GM18499 (cell line): ENCODE measurements around the gene GALNT14.

ENCODE experiments used
- ATAC-seq: cut with Tn5 transposase; IDR thresholded peaks from one replicate; pipeline ENCODE4 v1.9.1; 2021; ENCODE audit warnings: moderate number of reproducible peaks; ENCODE audit not compliant: insufficient read depth, unreplicated experiment

The GALNT14 gene

DNA sequence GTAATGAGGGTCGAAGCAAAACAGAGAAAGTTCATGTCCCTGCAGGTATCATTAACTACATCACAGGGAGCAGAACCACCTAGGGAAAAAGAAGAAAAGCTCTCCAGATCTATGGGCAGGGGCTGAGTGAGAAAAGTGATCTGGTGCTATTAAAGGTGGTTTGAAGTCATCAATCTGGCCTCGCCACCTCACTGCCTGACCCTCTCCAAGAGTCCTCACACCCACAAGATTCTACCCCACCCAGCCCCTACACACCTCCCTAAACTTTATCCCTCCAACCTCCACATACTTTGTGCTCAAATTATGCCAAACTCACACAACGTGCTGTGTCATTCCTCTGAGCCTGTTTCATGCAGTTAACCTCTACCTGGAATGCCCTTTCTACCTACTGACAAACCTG lies 2.2 kb downstream of the GALNT14 start:
- no peak for ATAC-seq

DNA sequence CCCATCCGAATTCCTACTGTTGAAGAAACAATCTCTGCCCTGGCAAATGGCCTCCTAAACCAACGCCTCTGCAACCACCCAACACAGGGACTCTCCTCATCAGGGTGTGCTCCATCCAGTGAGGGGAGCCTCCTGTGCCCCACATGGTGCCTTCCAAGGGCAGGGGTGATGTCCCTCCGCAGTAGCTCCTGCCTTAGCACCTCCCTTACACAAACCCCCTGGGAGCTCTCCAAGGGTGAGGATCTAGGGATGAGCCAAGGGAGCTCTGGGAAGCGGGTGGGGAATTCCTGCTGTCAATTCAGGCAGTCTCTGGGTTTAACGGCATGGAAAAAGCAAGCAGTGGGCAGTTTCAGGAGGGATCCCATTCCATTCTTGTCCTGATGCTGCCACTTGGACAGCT lies 3.8 kb downstream of the GALNT14 start:
- ATAC-seq = no peak

DNA sequence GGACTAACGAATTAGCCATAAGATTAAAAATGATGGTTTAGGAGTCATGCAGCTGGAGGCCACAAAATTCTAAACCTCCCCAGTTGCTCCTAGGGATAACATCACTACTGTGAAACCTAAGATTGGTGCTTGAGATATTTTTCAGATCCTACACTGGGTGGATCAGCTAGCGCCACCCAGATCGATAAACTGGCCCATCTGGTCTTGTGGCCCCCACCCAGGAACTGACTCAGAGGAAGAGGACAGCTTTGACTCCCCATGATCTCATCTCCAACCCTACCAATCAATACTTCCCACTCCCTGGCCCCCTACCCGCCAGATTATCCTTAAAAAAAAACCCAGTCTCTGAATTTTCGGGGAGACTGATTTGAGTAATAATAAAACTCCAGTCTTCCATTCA lies 5.5 kb downstream of the GALNT14 start:
- no peak for ATAC-seq

DNA sequence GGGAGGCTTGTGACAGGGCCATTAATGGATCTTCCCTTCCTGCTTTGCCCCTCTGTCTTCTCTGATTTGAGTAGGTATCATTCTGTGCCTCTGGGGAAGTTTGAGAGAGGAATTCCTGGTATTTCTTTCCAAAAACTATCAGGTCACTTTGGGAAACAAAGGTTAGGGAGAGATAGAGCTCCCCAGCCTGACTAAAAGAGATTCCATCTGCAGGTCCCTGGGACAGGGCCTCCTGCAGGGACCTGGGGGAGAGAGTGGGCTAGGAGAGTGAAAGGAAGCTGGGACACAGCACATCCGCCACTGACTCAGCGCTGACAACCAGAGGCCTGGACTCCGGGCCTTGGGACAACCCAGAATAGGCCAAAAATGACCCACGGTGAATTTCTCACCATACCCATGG lies 6.4 kb downstream of the GALNT14 start:
- no peak for ATAC-seq

DNA sequence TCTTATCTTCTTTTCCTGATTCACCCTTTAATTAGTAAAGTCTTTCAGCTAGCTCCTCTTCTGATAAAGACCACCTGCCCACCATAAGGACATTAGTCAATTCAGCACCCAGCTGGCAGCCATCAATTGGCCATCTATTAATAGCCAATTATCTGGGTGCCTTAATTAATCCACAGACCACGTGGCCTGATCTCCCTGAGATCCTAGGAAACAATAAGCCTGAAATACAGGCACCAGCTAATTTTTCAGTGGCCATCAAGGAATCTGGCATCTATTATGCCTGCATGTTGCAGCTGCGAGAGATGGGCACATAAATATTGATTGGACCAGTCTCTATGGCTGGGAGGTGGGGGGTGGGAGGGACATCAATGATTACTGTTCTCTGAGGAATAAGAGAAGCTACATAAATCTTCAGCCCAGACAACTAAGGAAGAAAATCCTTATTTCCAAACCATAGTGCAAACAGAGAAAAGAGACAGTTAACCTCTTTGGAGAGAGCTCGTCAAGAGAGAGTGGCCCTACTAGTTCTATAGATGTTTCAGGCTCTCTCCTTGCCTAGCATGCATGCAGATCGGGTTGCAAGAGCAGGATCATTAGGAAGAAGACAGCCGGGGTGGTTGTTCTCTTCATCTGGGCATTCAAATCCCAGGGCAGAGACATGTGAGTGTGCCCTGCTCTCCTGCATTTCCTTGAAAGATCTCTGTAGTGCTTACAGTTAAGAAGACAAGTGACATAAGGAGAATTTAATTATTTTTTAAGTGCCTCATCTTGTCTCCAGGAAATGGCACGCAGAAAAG lies 8.7 kb downstream of the GALNT14 start:
- no peak for ATAC-seq

DNA sequence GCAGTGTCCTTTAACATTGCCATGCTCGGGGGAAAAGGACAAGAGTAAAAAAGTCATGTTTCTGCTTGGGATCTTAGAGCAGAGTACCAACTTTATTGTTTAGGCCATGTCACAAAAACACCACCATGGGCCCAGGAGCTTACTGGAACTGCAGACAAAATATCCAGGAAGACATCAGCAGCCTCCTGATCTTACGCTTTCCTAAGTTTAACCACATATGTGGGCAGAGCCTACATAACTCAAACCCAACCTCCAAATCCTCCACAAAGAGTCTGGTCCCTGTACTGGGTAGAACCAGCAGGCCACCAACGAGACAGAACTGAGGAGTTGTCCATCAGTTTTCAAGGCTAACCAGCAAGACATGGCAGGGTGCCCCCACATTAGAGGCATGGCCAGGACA lies 10.3 kb downstream of the GALNT14 start:
- no peak for ATAC-seq

DNA sequence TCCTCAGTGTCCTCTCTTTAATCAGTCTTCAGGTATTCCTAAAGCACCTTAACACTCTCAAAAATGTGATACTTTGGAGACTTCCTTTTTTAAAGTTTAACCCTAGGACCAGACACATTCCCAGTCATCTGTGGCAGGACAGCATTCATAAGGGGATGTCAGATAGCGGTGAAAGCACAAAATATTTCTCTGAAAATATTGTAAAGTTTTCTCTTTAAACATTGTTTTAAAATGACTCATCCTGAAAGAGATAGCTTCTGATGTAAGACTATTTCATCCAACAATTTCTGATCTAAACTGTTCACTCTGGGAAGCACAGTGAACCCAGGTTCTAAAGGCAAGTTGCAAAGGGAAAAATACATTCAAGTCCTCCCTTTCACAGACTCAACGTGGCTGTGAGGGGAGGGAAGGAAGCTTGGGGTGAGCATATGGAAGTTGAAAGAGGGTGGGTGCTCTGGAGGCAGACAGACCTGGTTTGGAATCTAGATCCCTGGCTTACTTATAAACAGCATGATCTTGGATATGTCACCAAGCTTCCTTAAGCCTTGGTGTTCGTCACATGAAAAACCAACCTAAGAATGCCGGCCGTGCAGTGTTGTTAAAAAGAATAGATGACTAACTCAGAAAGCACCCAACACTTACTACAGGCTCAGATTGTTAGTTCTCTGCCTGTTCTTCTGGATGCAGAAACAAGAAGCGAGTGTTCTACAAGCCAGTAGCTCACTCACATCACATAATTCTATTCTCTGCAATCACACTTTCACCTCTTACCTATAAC lies 12.1 kb downstream of the GALNT14 start:
- no peak for ATAC-seq

DNA sequence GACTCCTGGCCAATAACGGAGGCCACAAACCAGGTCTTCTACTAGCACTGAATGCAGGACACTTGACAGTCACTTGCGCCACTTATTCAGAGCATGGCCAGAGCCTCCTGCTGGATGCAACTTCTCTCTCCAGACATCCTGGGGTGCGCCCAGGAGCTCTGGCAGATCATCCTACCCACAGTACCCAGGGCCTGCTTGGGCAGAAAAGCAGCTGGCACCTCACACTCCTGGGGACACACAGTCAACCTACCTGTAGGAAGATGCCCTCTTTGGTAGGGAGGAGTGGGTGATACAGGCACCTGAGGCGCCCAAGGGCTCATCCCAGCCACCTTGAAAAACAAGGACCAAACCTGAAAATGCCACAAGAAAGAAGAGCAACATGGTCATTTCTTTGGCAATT lies 13.3 kb downstream of the GALNT14 start:
- ATAC-seq = no peak

DNA sequence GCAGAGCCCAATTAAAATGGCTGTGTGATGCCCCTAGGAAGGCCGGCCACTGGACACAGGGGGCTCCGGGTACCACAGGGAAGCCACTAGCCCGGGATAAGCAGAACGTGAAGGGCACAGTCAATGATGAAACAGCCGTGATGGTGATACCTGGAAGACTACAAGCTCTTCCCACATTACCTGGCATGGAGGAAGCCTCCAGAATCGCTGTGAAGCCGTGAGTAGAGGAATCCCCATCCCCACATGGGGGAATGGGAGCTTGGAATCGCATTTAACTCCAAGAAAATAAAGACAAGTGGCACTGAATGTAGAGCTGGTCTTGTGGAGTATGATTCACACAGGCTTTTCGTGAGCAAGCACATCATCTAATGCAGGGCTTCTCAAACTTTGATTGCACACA lies 16.1 kb downstream of the GALNT14 start:
- ATAC-seq = no peak

DNA sequence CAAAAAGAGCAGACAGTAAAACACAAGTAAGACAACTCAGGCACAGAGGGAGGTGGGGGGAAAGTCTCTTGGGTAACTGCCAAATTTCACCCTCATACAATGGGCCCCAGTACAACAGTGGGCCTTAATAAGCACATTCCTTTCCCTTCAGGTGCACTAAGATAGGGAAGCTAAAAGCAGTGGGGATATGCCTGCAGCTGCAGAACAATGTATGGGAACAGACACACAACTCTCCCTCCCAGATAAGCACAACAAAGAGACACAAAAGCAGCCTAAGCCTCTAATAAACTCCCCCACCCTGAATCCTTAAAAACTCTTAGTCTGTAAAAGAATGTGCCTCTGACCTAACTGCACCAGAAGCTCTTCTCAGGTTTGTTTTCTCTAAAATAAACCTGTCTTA lies 24.5 kb downstream of the GALNT14 start:
- ATAC-seq = no peak

DNA sequence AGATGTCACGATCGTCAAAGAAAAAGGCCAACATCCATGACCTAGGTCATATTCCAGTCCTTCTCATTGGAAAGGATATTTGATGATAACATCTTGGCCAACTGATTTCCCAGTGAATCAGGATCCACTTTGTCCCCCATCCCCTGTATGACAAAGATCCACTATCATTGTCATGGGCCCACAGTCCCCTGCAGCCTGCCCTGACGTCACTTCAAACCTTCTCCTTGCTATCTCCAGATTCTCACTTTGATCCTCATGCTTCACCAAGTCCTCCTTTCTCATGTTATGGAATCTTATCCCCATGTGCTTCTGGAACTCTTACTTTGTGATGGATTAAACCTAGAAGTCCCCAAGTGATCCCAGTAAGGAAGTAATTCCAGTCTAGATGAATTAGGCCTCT lies 25.7 kb downstream of the GALNT14 start:
- ATAC-seq = no peak

DNA sequence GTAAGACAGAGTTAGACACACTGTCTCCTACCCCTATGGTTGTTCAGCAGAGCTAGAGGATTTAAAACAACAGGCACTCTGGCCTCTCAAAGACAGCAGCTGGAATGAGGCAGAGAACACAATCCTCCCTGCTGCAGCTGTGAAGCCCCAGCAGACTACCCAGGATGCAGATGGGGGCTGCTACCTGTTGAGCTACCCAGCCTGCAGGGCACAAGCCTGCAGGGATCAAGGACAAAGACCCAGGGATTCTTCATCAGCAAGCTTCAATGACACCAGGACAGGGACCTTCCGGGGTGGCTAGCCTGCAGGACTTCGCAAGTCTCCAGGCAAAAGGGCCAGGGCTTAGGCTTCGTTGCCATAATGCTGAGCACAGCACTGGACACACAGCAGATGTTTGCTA lies 27.2 kb downstream of the GALNT14 start:
- no peak for ATAC-seq

DNA sequence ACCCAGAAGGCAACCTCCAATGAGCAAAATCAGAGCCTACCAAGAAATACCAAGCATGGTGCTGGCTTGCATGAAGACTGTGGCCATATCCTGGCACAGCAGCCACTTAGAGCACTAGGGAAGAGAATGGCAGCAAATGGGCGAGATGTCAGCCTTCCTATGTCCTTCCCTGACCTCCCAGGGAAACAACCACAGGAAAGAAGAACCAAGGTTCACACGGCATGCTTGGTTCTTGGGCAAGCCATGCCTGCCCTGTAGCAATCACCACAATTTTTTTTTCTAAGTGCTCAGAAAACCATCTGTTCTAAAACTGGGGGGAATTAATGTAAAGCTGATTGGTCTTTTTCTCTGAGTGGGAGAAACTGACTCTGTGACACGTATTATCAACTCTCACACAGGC lies 27.8 kb downstream of the GALNT14 start:
- no peak for ATAC-seq

DNA sequence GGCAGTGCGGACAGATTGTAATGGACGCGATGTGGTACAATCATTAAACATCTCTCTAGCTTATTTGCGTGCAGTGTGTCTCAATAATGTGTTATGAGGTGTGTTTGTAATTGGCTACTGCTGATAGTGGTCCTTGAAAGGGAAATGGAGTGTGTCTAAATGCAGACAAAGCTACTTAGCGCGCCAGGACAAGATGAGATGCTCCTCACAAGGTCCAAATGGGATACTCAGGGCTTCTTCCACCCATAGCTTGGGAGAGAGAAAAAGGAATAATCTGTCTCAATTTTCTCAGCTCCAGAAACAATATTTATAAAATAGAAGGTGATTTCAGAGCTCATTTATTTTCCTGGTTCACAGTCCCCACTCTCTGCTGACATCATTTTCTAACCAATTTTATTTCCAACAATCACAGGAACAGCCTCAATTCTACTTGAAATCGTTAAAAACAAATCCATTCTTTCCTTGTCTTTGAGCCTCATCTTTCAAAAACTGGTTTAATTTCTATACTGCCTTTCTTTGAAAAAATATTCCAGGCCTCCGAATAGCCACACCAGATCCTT lies 28.5 kb downstream of the GALNT14 start:
- no peak for ATAC-seq

DNA sequence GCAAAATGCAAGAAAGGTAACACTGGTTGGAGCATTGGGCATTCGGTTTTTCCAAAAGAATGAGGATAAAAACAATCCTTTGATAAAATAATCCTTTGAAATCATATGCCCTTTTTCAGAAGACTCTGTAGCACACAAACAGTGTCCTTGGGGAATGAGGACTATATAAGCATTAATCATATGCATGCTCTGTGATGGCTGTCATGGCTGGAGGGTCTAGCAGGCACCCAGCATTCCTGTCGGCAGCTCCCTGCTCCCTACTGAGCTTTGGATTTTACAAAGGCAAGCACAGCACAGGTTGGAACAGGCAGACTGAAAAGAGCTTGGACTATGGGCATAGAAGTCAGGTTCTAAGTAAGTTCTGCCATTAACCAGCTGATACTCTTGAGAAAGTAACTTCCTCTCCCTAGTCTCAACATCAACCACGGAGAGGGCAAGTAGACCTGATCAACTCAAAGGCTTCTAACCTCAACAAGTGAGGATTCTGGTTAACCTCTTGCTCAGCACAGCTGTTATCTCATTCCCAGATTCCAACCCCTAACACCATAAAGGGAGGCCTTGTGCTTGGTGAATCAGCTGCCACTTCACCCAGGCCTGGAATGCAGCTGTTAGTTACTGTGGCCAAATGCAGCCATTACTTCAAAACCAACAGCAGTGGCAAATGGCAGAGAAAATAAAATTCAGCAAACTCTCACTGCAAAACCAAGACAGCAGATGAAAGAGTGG lies 29.5 kb downstream of the GALNT14 start:
- no peak for ATAC-seq

DNA sequence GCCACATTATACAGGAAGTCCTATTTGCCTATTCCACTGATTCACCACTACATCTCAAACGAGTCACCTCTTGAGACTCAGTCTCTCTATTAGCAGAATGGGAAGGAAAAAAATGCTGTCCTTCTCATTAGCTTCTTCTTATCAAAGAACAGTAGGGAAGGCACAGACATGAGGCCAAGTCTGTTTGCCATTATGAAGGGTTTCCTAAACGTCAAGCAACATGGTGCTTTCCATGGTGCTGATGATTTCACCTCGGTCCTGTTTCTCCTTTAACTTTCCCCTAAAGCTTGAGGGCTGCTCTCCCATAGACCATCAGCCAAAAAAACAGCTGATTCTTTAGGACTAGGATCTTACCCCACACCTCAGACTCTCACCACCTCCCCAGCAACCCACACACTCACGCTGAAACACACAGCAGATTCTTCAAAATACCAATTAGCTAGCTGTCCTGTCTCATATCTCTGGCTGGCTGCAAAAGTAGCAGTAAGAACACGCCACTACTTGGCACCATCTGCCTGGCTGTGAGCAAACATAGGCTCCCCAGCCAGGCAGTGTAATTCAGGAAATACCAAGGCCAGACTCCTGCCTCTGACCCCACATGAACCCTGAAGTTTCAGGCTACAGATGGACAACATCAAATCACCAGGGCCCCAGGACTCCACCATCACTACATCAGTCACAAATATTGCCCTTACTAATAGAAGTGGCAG lies 30.5 kb downstream of the GALNT14 start:
- ATAC-seq = no peak

DNA sequence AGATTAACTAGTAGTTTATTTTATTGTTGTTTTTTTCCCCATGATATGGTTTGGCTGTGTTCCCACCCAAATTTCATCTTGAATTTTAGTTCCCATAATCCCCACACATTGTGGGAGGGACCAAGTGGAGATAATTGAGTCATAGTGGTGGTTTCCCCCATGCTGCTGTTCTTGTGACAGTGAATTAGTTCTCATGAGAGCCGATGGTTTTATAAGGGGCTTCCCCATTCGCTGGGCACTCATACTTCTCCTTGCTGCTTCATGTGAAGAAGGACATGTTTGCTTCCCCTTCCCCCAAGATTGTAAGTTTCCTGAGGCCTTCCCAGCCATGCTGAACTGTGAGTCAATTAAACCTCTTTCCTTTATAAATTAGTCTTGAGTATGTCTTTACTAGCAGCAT lies 36.5 kb downstream of the GALNT14 start:
- no peak for ATAC-seq

DNA sequence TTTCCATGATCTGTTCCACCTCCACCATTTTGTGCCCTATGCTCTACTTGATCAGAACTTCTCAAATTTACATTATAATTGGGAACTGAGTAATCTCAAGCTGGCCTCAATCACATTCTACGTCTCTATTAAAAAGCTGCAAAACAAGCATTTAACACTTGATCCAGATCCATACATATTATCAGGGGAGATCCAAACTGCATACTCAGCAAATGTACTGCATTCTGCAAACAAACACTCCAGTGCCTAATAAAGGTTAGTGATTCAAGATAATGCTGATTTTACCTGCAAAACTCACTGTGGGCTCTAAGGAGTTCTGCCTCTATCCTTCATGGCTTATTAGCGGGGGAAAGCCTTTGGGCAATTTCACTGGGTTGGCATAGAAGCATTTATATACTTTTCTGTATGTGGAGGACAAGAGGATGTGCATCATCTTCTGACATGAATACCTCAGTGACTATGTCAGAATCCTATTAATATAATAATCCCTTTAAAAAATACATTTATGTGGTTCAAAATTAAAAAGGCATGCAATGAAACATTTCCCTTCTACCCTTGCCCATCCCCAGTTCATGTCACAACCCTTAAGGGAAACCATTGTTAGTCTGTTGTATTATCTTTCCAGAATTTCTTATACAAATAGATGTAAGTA lies 40.2 kb downstream of the GALNT14 start:
- ATAC-seq = no peak

DNA sequence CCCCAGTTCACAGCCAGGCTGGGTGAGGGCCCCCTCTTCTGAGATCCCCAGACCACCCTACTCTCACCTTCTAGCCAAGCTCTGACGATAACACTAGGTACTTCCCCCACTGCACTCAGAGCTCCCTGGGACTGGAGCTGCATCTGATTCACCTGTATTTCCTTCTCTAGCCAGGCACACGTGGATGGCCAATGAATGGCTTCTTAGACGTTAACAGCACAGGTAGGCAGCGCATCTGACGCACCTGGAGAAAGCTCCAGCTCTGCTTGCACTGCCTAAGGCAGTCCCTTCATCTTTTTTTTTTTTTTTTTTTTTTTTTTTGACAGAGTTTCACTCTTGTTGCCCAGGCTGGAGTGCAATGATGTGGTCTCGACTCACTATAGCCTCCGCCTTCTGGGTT lies 48.1 kb downstream of the GALNT14 start:
- no peak for ATAC-seq

DNA sequence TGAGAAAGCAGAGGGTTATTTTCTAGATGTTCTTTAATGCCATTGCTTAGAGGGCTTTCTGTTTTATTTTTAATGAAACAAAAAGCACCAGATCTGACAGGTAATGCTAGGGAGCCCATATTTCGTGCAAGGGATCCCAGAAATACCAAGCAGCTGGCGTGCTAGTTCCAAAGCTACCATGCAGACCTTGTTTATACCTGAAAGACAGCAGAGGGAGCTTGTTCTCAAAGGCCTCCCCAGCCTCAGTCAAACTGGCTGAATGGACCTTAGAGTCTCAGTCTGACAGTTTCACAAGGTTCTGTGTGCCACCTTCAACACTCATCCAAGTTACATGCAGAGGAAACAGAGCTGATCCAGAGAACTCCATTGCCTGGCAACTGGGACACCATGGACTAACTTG lies 48.6 kb downstream of the GALNT14 start:
- no peak for ATAC-seq
